ENCODE measurements around the gene ZC3H7A. TPM values are rescaled to one million over a fixed set of nuclear protein-coding genes. Genes with fewer than 3 reads are reported as not detected.

ZC3H7A gene
- total RNA-seq, 1 donor from 2014 or later, result 57.9 TPM

DNA sequence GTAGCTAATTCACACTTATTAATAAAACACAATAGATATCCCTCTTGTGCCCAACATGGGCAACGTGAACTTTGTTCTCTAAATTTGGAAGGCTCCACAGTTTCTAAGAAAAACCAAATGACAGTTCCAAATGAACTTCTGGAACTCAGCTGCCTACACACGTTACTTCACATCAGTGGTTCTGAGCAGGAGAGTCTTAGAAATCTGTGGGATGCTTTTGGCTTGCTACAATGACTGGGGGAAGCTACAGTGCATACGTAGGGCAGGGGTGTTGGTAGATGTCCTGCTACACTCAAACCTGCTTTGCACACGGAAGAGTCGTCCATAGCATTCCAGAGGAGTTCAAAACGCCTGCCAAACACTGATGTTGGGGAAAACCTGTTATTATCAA is 62.4 kb downstream of the ZC3H7A start:
- Mint-ChIP-seq H3K27ac (ENCODE audit: unreplicated experiment) (no peak overlapping the region), H3K4me3 (ENCODE audit: unreplicated experiment) (no peak overlapping the region), H3K9me3 (ENCODE audit: low read depth) (no peaks in the 10 kb centered on the region), H3K36me3 (ENCODE audit: low read depth) (peaks cover 36% of the 10 kb centered on the region), H3K27me3 (ENCODE audit: low read depth) (no peaks in the 10 kb centered on the region), H3K4me1 (ENCODE audit: low read depth) (peaks cover 41% of the 10 kb centered on the region)
- TF ChIP-seq, protein P1, sequence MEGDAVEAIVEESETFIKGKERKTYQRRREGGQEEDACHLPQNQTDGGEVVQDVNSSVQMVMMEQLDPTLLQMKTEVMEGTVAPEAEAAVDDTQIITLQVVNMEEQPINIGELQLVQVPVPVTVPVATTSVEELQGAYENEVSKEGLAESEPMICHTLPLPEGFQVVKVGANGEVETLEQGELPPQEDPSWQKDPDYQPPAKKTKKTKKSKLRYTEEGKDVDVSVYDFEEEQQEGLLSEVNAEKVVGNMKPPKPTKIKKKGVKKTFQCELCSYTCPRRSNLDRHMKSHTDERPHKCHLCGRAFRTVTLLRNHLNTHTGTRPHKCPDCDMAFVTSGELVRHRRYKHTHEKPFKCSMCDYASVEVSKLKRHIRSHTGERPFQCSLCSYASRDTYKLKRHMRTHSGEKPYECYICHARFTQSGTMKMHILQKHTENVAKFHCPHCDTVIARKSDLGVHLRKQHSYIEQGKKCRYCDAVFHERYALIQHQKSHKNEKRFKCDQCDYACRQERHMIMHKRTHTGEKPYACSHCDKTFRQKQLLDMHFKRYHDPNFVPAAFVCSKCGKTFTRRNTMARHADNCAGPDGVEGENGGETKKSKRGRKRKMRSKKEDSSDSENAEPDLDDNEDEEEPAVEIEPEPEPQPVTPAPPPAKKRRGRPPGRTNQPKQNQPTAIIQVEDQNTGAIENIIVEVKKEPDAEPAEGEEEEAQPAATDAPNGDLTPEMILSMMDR (IDR thresholded peaks at IDR 0.05), result no peak
- DNase-seq (ENCODE audit: low spot score), result no peak

GRCh38 chr16:11734025-11734652 is 62.9 kb downstream of the ZC3H7A start:
- H3K4me3 Mint-ChIP-seq (ENCODE audit: unreplicated experiment), result no peak overlapping the region
- DNase-seq (ENCODE audit: low spot score), result no peak
- H3K27me3 Mint-ChIP-seq (ENCODE audit: low read depth), result no peaks in the 10 kb centered on the region
- TF ChIP-seq, protein P1 (IDR thresholded peaks at IDR 0.05), result no peak
- H3K4me1 Mint-ChIP-seq (ENCODE audit: low read depth), result peaks cover 36% of the 10 kb centered on the region
- H3K27ac Mint-ChIP-seq (ENCODE audit: unreplicated experiment), result no peak overlapping the region
- peaks cover 38% of the 10 kb centered on the region for H3K36me3 Mint-ChIP-seq (ENCODE audit: low read depth)
- H3K9me3 Mint-ChIP-seq (ENCODE audit: low read depth), result no peaks in the 10 kb centered on the region

- Mint-ChIP-seq H3K4me3 (ENCODE audit: unreplicated experiment) (no peak overlapping the region), H3K36me3 (ENCODE audit: low read depth) (peaks cover 32% of the 10 kb centered on the region), H3K27me3 (ENCODE audit: low read depth) (no peaks in the 10 kb centered on the region), H3K9me3 (ENCODE audit: low read depth) (no peaks in the 10 kb centered on the region), H3K27ac (ENCODE audit: unreplicated experiment) (no peak overlapping the region), H3K4me1 (ENCODE audit: low read depth) (peaks cover 9% of the 10 kb centered on the region)
- no peak for DNase-seq (ENCODE audit: low spot score)
- TF ChIP-seq, protein P1 (IDR thresholded peaks at IDR 0.05), result no peak
Measured at GRCh38 chr16:11731222-11731621, 65.8 kb downstream of the ZC3H7A start.

- no peak for DNase-seq (ENCODE audit: low spot score)
- TF ChIP-seq, protein P1 (IDR thresholded peaks at IDR 0.05), result no peak
- Mint-ChIP-seq H3K27me3 (ENCODE audit: low read depth) (no peaks in the 10 kb centered on the region), H3K27ac (ENCODE audit: unreplicated experiment) (no peak overlapping the region), H3K36me3 (ENCODE audit: low read depth) (peaks cover 32% of the 10 kb centered on the region), H3K9me3 (ENCODE audit: low read depth) (no peaks in the 10 kb centered on the region), H3K4me1 (ENCODE audit: low read depth) (peaks cover 5% of the 10 kb centered on the region), H3K4me3 (ENCODE audit: unreplicated experiment) (no peak overlapping the region)
Measured at GRCh38 chr16:11729787-11730186, 67.3 kb downstream of the ZC3H7A start.

GRCh38 chr16:11727796-11728543 is 69.1 kb downstream of the ZC3H7A start:
- Mint-ChIP-seq H3K4me1 (ENCODE audit: low read depth) (peaks cover 5% of the 10 kb centered on the region), H3K36me3 (ENCODE audit: low read depth) (peaks cover 27% of the 10 kb centered on the region), H3K4me3 (ENCODE audit: unreplicated experiment) (no peak overlapping the region), H3K27ac (ENCODE audit: unreplicated experiment) (no peak overlapping the region), H3K9me3 (ENCODE audit: low read depth) (no peaks in the 10 kb centered on the region), H3K27me3 (ENCODE audit: low read depth) (no peaks in the 10 kb centered on the region)
- TF ChIP-seq, protein P1 (IDR thresholded peaks at IDR 0.05), result no peak
- no peak for DNase-seq (ENCODE audit: low spot score)

All from chondrocyte (in vitro differentiated cells).